GM21529 (cell line): ENCODE results near the gene PARD3.

Source experiments
- ATAC-seq: cut with Tn5 transposase; IDR thresholded peaks from one replicate; pipeline ENCODE4 v1.9.1; 2021; ENCODE audit not compliant: unreplicated experiment

The PARD3 gene

GRCh38 chr10:34333513-34333912, 481.6 kb downstream of the PARD3 start:
- ATAC-seq = no peak

- ATAC-seq = no peak
Measured at GRCh38 chr10:34327184-34327583, 487.9 kb downstream of the PARD3 start.

- ATAC-seq = no peak
Measured at GRCh38 chr10:34323192-34323591, 491.9 kb downstream of the PARD3 start.

- no peak for ATAC-seq
Measured at GRCh38 chr10:34320265-34320664, 494.8 kb downstream of the PARD3 start.

- no peak for ATAC-seq
Measured at GRCh38 chr10:34319197-34319846, 495.8 kb downstream of the PARD3 start.

GRCh38 chr10:34316154-34316553, 498.9 kb downstream of the PARD3 start:
- no peak for ATAC-seq

GRCh38 chr10:34314457-34314856, 500.6 kb downstream of the PARD3 start:
- ATAC-seq = no peak

GRCh38 chr10:34313888-34314287, 501.2 kb downstream of the PARD3 start:
- no peak for ATAC-seq

- ATAC-seq = no peak
Measured at GRCh38 chr10:34313353-34313752, 501.7 kb downstream of the PARD3 start.

GRCh38 chr10:34311679-34312078, 503.4 kb downstream of the PARD3 start:
- ATAC-seq = no peak

GRCh38 chr10:34310234-34310633, 504.9 kb downstream of the PARD3 start:
- ATAC-seq = no peak

GRCh38 chr10:34305189-34305588, 509.9 kb downstream of the PARD3 start:
- ATAC-seq = no peak

- ATAC-seq = no peak
Measured at GRCh38 chr10:34303022-34303421, 512.1 kb downstream of the PARD3 start.

GRCh38 chr10:34299105-34299611, 515.9 kb downstream of the PARD3 start:
- no peak for ATAC-seq

- no peak for ATAC-seq
Measured at GRCh38 chr10:34298346-34298818, 516.7 kb downstream of the PARD3 start.

GRCh38 chr10:34297541-34298345, 517.4 kb downstream of the PARD3 start:
- ATAC-seq = no peak

GRCh38 chr10:34295142-34295548, 520.0 kb downstream of the PARD3 start:
- no peak for ATAC-seq

GRCh38 chr10:34294137-34294536, 521.0 kb downstream of the PARD3 start:
- ATAC-seq = no peak

GRCh38 chr10:34292675-34293074, 522.4 kb downstream of the PARD3 start:
- no peak for ATAC-seq

GRCh38 chr10:34292194-34292565, 522.9 kb downstream of the PARD3 start:
- no peak for ATAC-seq

GRCh38 chr10:34291466-34292193, 523.5 kb downstream of the PARD3 start:
- no peak for ATAC-seq
